DOHH2 (cell line): ENCODE data around the gene SLC29A4.
"Not testable (repeated sequence)": the region's sequence is repeated elsewhere in the genome, so short reads cannot be mapped to it uniquely, and the experiment has no call there.

Experiments
- EZH2phosphoT487 ChIP-seq: fragments of 200-600 bp; sonication (generic); IDR thresholded peaks from 2 replicates; pipeline ENCODE4 v1.6.1; 2017; ENCODE audit warnings: borderline replicate concordance, mild to moderate bottlenecking, antibody characterized with exemption, low read length, moderate library complexity, mixed read lengths
- TF ChIP-seq, protein P1 (sequence below): fragments of 200-600 bp; sonication (generic); IDR thresholded peaks from one replicate; pipeline ENCODE4 v1.5.1; 2014; ENCODE audit warnings: antibody characterized with exemption, mild to moderate bottlenecking, low read depth, low read length; ENCODE audit not compliant: poor library complexity, severe bottlenecking

- TF ChIP-seq, protein P1, sequence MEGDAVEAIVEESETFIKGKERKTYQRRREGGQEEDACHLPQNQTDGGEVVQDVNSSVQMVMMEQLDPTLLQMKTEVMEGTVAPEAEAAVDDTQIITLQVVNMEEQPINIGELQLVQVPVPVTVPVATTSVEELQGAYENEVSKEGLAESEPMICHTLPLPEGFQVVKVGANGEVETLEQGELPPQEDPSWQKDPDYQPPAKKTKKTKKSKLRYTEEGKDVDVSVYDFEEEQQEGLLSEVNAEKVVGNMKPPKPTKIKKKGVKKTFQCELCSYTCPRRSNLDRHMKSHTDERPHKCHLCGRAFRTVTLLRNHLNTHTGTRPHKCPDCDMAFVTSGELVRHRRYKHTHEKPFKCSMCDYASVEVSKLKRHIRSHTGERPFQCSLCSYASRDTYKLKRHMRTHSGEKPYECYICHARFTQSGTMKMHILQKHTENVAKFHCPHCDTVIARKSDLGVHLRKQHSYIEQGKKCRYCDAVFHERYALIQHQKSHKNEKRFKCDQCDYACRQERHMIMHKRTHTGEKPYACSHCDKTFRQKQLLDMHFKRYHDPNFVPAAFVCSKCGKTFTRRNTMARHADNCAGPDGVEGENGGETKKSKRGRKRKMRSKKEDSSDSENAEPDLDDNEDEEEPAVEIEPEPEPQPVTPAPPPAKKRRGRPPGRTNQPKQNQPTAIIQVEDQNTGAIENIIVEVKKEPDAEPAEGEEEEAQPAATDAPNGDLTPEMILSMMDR, result not testable (repeated sequence)
- not testable (repeated sequence) for TF ChIP-seq EZH2phosphoT487
Observed at GRCh38 chr7:5273831-5274405, 8.8 kb upstream of the SLC29A4 start.
